Stimulated activated CD8-positive, alpha-beta memory T cell treated with anti-CD3 and anti-CD28 coated beads, Interleukin-4, amount 100 ng/mL, for 48 hours (primary cell): Measurements from ENCODE around the gene TRAP1.
"Not testable (repeated sequence)": the region's sequence is repeated elsewhere in the genome, so short reads cannot be mapped to it uniquely, and the experiment has no call there.

Experiments used
- DNase-seq: peaks from one replicate; pipeline ENCODE4 v3.0.0-alpha.2; 2020

Gene TRAP1

GRCh38 chr16:3671424-3671823 lies 45.9 kb downstream of the TRAP1 start:
- DNase-seq = no peak

- no peak for DNase-seq
Observed at GRCh38 chr16:3670711-3671110, 46.6 kb downstream of the TRAP1 start.

GRCh38 chr16:3669082-3669481 lies 48.2 kb downstream of the TRAP1 start:
- DNase-seq = no peak

DNA sequence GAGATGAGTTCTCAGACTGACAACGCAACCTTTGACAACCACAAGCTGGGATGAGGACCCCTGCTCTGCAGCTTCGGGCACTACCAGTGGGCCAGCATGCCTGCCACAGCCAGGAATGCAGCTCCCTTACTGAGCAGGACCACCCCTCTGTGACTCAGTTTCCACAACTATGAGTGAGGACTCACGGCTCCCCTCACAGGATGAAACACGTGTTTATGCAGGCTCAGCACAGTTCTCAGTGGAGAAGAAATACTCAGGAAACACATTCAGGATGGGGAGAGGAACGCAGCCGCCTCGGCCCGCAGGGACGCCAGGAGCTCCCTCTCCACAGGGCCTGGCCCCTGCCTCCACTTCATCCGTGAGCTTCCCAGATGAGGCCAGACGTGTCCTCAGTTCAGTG lies 48.7 kb downstream of the TRAP1 start:
- no peak for DNase-seq

DNA sequence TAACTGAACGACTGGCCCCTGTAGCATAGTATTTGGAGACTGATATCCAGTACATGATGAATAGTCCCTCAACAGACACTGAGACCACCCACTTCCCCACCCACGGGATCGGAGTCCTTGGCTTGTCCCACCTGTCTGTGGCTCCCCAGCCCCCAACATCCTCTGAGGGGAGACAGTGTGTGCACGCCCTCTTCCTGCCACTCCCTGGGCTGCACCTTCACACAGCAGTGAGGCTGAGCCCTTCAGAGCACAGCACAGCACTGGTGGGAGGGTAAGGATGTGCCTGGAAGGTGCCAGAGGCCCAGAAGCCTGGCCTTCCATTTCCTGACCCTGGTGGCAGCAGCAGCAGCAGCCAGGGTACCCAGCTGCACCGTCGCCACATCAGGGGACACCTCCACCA lies 51.8 kb downstream of the TRAP1 start:
- peak; percentile 32 for DNase-seq

- no peak for DNase-seq
Observed at GRCh38 chr16:3664187-3664896, 53.0 kb downstream of the TRAP1 start.

GRCh38 chr16:3662601-3663000 lies 54.7 kb downstream of the TRAP1 start:
- no peak for DNase-seq

DNA sequence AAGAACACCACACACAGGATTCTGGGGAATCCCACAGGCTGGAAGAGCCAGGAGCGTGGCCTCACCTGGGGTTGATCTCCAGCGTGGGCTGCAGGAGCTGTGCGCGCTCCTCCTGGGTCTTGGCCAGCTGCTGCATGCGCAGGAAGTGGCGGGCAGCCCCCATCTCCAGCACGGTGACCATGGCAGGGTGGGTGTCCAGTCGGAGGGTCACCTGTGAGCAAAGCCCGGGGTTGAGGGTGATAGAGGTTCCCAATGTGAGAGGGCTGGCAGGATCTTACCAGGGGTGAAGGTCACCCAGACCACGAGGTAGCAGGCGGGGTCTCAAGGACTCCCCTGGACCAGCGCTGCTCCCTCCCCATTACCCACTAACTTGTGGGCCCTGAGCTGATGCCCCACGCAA lies 55.4 kb downstream of the TRAP1 start:
- no peak for DNase-seq

GRCh38 chr16:3661311-3661710 lies 56.0 kb downstream of the TRAP1 start:
- no peak for DNase-seq

DNA sequence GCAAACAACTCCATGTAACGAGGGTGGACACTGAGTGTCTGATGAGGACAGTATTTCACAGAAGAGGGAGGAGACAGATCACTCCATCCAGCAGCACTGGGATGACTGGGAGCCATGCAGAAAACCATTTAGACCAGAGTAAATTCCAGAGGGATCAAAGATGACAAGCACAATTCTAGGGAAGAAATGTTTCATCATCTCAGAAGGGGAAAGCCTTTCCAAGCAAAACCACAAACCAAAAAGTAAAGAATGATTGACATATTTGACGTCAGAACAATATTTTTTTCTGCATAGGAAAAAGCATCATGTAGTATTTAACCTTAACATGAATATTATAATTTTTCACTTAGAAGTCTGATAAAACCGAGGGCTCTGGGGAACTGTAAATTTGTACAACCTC lies 58.1 kb downstream of the TRAP1 start:
- no peak for DNase-seq

GRCh38 chr16:3656491-3657468 lies 60.5 kb downstream of the TRAP1 start:
- DNase-seq = peak; percentile 66

DNA sequence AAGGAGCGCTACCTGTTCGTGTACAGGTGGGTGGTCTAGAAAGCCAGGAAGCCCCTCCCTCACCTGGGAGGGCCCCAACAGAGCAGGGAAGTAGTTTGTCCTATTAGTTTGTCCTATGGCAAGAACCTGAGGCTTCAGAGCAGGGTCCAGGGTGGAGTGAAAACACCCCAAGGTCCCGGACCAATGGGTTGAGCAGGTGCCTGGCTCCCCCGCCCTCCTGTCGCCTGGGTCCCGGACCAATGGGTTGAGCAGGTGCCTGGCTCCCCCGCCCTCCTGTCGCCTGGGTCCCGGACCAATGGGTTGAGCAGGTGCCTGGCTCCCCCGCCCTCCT lies 61.2 kb downstream of the TRAP1 start:
- not testable (repeated sequence) for DNase-seq

DNA sequence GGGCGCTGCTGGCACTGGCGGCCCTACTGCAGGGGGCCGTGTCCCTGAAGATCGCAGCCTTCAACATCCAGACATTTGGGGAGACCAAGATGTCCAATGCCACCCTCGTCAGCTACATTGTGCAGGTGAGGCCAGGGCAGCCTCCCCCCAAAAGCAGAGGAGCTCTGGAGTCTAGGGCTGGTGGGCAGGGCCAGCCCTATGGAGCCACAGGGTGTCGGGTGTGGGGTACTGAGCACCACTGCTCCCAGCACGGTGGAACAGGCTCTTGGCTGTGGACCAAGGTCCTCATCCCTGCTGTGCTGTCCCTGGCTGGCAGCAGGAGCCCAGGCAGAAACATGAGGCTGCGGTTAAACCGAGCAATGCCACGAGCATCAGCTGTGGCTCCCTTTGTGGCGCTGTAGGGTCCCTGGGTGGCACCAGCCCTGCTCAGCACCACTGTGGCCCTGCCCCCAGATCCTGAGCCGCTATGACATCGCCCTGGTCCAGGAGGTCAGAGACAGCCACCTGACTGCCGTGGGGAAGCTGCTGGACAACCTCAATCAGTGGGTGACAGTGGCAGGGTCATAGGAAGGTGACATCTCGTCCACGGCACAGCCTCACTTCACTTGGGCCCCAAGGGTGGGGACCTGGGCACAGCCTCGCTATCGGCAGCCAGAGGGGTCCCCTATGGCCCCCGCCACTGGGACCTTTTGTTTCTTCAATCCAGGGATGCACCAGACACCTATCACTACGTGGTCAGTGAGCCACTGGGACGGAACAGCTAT lies 61.7 kb downstream of the TRAP1 start:
- no peak for DNase-seq

- no peak for DNase-seq
Observed at GRCh38 chr16:3655030-3655395, 62.3 kb downstream of the TRAP1 start.

GRCh38 chr16:3654249-3654991 lies 62.9 kb downstream of the TRAP1 start, which contains the start of gene DNASE1:
DNASE1 (plus strand) TSS chr16:3654691; CDS start chr16:3655374, 683 bp downstream.
- peak; percentile 76 for DNase-seq

DNA sequence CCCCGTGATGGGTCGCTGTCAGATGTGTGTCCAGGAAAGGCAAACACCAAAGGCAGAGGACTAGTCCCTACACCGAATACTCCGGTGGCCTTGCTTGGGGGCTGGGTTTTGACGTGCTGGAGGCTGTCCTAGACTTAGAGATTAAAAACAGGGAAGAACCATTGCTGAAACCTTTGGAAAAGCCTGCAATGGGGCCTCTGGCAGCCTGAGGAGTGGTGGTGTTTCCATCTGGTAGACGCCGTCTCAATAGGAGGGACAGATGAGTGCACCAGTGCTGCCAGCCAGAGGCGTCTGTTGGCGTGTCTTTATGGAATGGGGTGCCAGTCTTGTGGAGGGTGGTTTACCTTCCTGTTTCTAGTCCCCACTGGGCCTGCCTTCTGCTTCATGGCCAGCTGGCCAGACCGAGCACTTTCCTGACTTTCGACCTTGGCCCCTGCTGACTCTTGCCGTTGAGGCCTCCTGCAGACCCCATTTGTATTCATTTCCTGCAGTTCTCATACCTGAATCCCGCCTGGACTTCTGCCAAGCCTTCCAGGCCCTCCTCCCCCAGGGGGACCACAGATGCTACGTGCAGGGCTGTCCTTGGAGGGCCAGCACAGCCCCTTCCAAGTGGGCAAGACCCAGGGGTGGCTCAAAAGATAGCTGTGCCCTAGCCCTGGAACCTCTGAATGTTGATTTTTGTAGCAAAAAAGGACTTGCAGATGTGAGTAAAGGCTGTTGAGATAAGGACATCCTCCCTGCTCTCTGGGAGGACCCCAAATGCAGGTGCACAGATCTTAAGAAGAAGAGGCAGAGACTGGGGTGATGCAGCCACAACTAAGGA lies 64.7 kb downstream of the TRAP1 start:
- DNase-seq = no peak

DNA sequence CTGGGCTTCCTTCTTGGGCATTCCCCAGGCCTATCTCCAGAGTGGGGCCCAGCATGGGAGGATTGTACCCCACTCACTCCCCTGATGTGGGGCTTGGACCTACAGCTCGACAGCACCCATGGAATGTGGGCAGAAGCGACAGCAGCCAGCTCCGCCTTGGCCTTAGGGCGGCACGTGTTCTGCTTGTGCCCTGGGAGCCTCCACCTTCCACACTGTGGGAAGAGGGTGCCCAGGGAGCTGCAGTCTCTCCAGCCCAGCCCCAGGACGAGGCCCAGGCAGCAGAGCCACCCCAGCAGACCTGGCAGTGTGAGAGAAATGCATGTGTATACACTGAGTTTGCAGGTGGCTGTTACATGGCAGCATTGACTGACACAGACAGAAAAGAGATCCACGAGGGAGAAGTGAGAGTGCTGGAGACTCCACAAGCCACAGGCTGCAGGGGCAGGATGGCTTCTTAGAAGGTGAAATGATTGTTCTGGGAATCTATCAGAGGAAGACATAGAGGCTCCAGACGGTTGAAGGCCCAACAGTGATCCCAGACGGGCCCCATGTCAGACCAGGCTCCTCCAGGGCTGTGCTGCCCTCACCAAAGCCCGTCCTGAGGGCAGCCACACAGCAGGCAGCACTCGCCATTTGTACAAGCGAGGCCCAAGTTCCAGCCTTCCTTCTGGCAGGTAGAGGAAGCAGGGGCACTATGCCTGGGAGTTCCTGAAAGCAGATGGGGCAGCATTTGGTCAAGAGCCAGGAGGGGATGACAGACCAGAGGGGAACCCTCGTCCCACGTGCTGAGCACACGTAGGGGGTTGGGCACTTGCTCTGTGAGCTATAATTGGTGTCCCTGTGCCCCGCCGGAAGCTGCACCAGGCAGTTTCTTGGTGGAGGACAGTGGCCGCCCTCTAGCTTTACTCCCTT lies 65.6 kb downstream of the TRAP1 start:
- DNase-seq = no peak

DNA sequence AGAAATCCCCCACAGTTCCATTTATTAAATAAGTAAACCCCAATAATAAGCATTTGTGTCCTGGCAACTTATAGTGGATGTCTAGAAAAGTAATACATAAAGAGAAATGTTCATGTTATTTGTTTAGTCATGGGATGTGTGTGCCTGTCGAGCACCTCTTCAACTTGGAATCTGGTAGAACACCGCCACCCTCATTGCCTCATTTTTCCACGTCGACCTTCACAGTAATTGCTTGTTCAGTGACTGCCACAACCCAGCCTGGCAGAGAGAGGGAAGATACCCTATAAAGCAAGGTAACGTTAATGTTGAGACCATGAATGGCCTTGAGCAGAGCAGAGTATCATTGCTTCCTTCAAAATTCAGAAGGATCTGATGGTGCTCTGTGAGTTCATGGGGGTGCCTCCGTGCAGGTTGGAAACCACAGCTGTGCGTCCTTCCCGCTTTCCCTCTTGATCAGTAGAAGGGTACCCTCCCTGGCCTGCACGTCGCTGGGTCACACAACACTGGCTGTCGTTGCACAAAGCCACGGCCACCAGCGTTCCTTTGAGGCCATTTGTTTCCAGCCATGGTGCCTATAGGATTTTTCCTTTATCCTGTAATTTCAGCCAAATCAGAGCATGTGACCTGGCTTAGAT lies 66.6 kb downstream of the TRAP1 start:
- no peak for DNase-seq

- peak; percentile 19 for DNase-seq
Observed at GRCh38 chr16:3646348-3646920, 70.9 kb downstream of the TRAP1 start.
